ENCODE measurements around the gene PPFIBP1. TPM values are rescaled to one million over a fixed set of nuclear protein-coding genes. Genes with fewer than 3 reads are reported as not detected.

Gene PPFIBP1
- total and polyA plus RNA-seq, 2 of the 13 experiments (the other 11 are each of a cell fraction or from before 2014, with no cell fraction given) = 16.2 to 21.8 TPM

- CTCF ChIA-PET (ENCODE audit: low intra/inter-chr PET ratio, low total read pairs) = no interaction called here
- Histone ChIP-seq H3K9ac (ENCODE audit: insufficient read depth, low read depth, low read length) (no peak overlapping the region), H3K79me2 (ENCODE audit: insufficient read depth, low read length) (no peaks in the 10 kb centered on the region), H3K27me3 (ENCODE audit: control insufficient read depth in 1 of 2, insufficient read depth in 2 of 2, low read length in 2 of 2) (no peaks in the 10 kb centered on the region), H3K36me3 (replicated peaks in 1 of 2; ENCODE audit: control insufficient read depth in 1 of 2, insufficient read depth in 2 of 2, low read length in 2 of 2) (0 out of 5 replicates have a peak, but pooled peaks cover 0 to 3% of the 10 kb centered on the region in 2 experiments), H3K27ac (ENCODE audit: extremely low read length, insufficient read depth, low read length) (no peak overlapping the region), H3K4me1 (ENCODE audit: insufficient read depth, low read length) (no peaks in the 10 kb centered on the region), H3K9me3 (ENCODE audit: low read length) (no peaks in the 10 kb centered on the region), H3K4me2 (ENCODE audit: low read depth, low read length) (no peak overlapping the region), H4K20me1 (ENCODE audit: insufficient read depth, low read length) (no peaks in the 10 kb centered on the region), H2AFZ (ENCODE audit: low read length) (no peak overlapping the region), H3K4me3 (replicated peaks in 1 of 3; ENCODE audit: insufficient read depth in 1 of 3, low read depth in 2 of 3, low read length in 3 of 3) (no peak overlapping the region)
- intact Hi-C loops (cut with micrococcal nuclease; ENCODE audit: unreplicated experiment) (no loop called here), in situ Hi-C loops (cut with HindIII; ENCODE audit: extremely low pct_ligation_motif_present, low pct_unique_long_range_greater_than_20kb) (no loop called here)
- ATAC-seq = no peak
- DNase-seq (ENCODE audit: low spot score) = no peak
- WGBS (ENCODE audit: low lambda C conversion rate) = 92% methylated on average over 2 of the region's 2 CpGs
- POLR2A ChIA-PET = no interaction called here
- TF ChIP-seq BRCA1 (CRISPR knock-in tag; IDR thresholded peaks at IDR 0.05) (no peak), KDM2A (CRISPR knock-in tag; IDR thresholded peaks at IDR 0.05; ENCODE audit: borderline replicate concordance, low read depth) (no peak), SYNCRIP (IDR thresholded peaks at IDR 0.05; ENCODE audit: insufficient read depth, low read depth, low read length) (no peak), ZNF782 (CRISPR knock-in tag; IDR thresholded peaks at IDR 0.05; ENCODE audit: borderline replicate concordance) (no peak)
- TF ChIP-seq, protein P1, sequence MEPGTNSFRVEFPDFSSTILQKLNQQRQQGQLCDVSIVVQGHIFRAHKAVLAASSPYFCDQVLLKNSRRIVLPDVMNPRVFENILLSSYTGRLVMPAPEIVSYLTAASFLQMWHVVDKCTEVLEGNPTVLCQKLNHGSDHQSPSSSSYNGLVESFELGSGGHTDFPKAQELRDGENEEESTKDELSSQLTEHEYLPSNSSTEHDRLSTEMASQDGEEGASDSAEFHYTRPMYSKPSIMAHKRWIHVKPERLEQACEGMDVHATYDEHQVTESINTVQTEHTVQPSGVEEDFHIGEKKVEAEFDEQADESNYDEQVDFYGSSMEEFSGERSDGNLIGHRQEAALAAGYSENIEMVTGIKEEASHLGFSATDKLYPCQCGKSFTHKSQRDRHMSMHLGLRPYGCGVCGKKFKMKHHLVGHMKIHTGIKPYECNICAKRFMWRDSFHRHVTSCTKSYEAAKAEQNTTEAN (CRISPR knock-in tag; conservative IDR thresholded peaks at IDR 0.05) = no peak
- no peak for FAIRE-seq
- no TSS peak for BruUV-seq (replicated peaks)
These were observed 107.9 kb downstream of the PPFIBP1 start for GRCh38 chr12:27631813-27632491.
